H1 (cell line): ENCODE results near the gene AHSG. TPM values are rescaled to one million over a fixed set of nuclear protein-coding genes. Genes with fewer than 3 reads are reported as not detected.

Experiments used
- CTCF ChIA-PET: fragments of 300-600 bp; sonication (Branson Sonifier 250); formaldehyde crosslinking; loops from one replicate; lab custom pipeline; 2021; ENCODE audit not compliant: partially characterized antibody; lab: Charles Lee
- POLR2A ChIA-PET: fragments of 300-600 bp; sonication (Branson Sonifier 250); formaldehyde crosslinking; loops from one replicate; lab custom pipeline; 2021; ENCODE audit warnings: inconsistent platforms; ENCODE audit not compliant: partially characterized antibody; lab: Charles Lee
- DNase-seq, 2 experiments: peaks; one replicate each; pipeline versions ENCODE4 v3.0.0 to v3.0.0-alpha.2; 2010 to 2022; ENCODE audit warnings: low spot score in 2 of 2, low read depth in 1 of 2, mixed read lengths in 1 of 2
- FAIRE-seq: peaks from 2 replicates; lab custom pipeline; 2011; peaks lifted over from hg19 to GRCh38; lab: Jason Lieb, UNC
- H2AFZ ChIP-seq: 2 replicates; pipeline ENCODE4 v1.8.1; 2012; ENCODE audit warnings: low read length, inconsistent platforms
- H2AK5ac ChIP-seq: 2 replicates; pipeline ENCODE4 v1.6.1; 2013; ENCODE audit warnings: low read depth, low read length
- H2BK120ac ChIP-seq: replicated peaks from 2 replicates; pipeline ENCODE3; 2013; ENCODE audit warnings: low read depth, low read length, inconsistent platforms
- H2BK12ac ChIP-seq: 2 replicates; pipeline ENCODE4 v1.6.1; 2013; ENCODE audit warnings: low read depth, low read length
- H2BK15ac ChIP-seq: 2 replicates; pipeline ENCODE4 v1.6.1; 2013; ENCODE audit warnings: low read length
- H2BK20ac ChIP-seq: 2 replicates; pipeline ENCODE4 v1.6.1; 2013; ENCODE audit warnings: low read length
- H2BK5ac ChIP-seq: 2 replicates; pipeline ENCODE4 v1.6.1; 2013; ENCODE audit warnings: low read depth, low read length
- H3K14ac ChIP-seq: 2 replicates; pipeline ENCODE4 v1.6.1; 2013; ENCODE audit warnings: inconsistent platforms; ENCODE audit not compliant: insufficient read length
- H3K18ac ChIP-seq: 2 replicates; pipeline ENCODE4 v1.6.1; 2013; ENCODE audit warnings: low read length; ENCODE audit errors: extremely low read depth
- H3K23ac ChIP-seq: 2 replicates; pipeline ENCODE4 v1.6.1; 2013; ENCODE audit warnings: inconsistent platforms; ENCODE audit not compliant: insufficient read length
- H3K23me2 ChIP-seq: 2 replicates; pipeline ENCODE4 v1.6.1; 2013; ENCODE audit warnings: low read depth, low read length
- H3K27ac ChIP-seq: 2 replicates; pipeline ENCODE4 v1.6.1; 2011; ENCODE audit warnings: low read depth, low read length, inconsistent platforms
- H3K27me3 ChIP-seq, 4 experiments: replicated peaks in 1 of 4; 1 replicate in 1 of 4; 2 replicates in 3 of 4; pipeline versions ENCODE4 v1.6.1 to v1.8.1; 2011 to 2013; ENCODE audit warnings: low read length in 3 of 4, mild to moderate bottlenecking in 3 of 4, inconsistent platforms in 2 of 4, mixed read lengths in 2 of 4, moderate library complexity in 1 of 4; ENCODE audit not compliant: control insufficient read depth in 3 of 4, insufficient read depth in 3 of 4; ENCODE audit errors: extremely low read depth in 1 of 4
- H3K36me3 ChIP-seq, 4 experiments: 2 replicates each; pipeline versions ENCODE4 v1.6.1 to v1.8.1; 2011 to 2013; ENCODE audit warnings: mild to moderate bottlenecking in 4 of 4, low read length in 3 of 4, moderate library complexity in 2 of 4, control low read depth in 1 of 4, inconsistent platforms in 1 of 4; ENCODE audit not compliant: insufficient read depth in 4 of 4, control insufficient read depth in 2 of 4
- H3K4ac ChIP-seq: replicated peaks from 2 replicates; pipeline ENCODE3; 2013; ENCODE audit warnings: low read length, low read depth, mixed read lengths, inconsistent platforms; ENCODE audit not compliant: insufficient read length
- H3K4me1 ChIP-seq, 4 experiments: replicated peaks in 1 of 4; 1 replicate in 1 of 4; 2 replicates in 3 of 4; pipeline versions ENCODE4 v1.6.1 to v1.8.1; 2011 to 2013; ENCODE audit warnings: low read length in 3 of 4, inconsistent platforms in 2 of 4, mixed read lengths in 1 of 4; ENCODE audit not compliant: insufficient read depth in 4 of 4, control insufficient read depth in 3 of 4
- H3K4me2 ChIP-seq, 2 experiments: 2 replicates each; pipeline versions ENCODE4 v1.6.1 to v1.8.1; 2011 to 2013; ENCODE audit warnings: low read depth in 2 of 2, low read length in 2 of 2, control low read depth in 1 of 2, inconsistent platforms in 1 of 2, mild to moderate bottlenecking in 1 of 2; ENCODE audit not compliant: insufficient read depth in 1 of 2
- H3K4me3 ChIP-seq, 4 experiments: fragments of 200-600, 300-600 bp in 1 of 4; sonication (generic), shearing (Covaris generic), sonication (Bioruptor Twin) in 1 of 4; 2 replicates each; pipeline versions ENCODE4 v1.5.1 to v1.8.1; 2011 to 2016; ENCODE audit warnings: low read length in 4 of 4, low read depth in 3 of 4, control low read depth in 2 of 4, inconsistent platforms in 2 of 4, mild to moderate bottlenecking in 2 of 4, mixed read lengths in 1 of 4, moderate library complexity in 1 of 4; ENCODE audit not compliant: insufficient read depth in 2 of 4; ENCODE audit errors: extremely low read depth in 1 of 4
- H3K56ac ChIP-seq: replicated peaks from 2 replicates; pipeline ENCODE3; 2013; ENCODE audit warnings: low read depth, mild to moderate bottlenecking, mixed read lengths, low read length, inconsistent platforms; ENCODE audit not compliant: insufficient read length
- H3K79me1 ChIP-seq: 2 replicates; pipeline ENCODE4 v1.6.1; 2013; ENCODE audit warnings: low read depth, low read length, control low read depth
- H3K79me2 ChIP-seq, 2 experiments: 2 replicates each; pipeline versions ENCODE4 v1.6.1 to v1.8.1; 2012 to 2013; ENCODE audit warnings: low read length in 2 of 2, mild to moderate bottlenecking in 2 of 2, inconsistent platforms in 1 of 2; ENCODE audit not compliant: insufficient read depth in 2 of 2, control insufficient read depth in 1 of 2
- H3K9ac ChIP-seq, 4 experiments: replicated peaks in 1 of 4; 1 replicate in 1 of 4; 2 replicates in 3 of 4; pipeline versions ENCODE4 v1.6.1 to v1.8.1; 2011 to 2013; ENCODE audit warnings: low read depth in 3 of 4, low read length in 3 of 4, control low read depth in 2 of 4, mild to moderate bottlenecking in 2 of 4, moderate library complexity in 2 of 4, inconsistent platforms in 1 of 4; ENCODE audit errors: extremely low read depth in 1 of 4
- H3K9me3 ChIP-seq, 2 experiments: 2 replicates each; pipeline versions ENCODE4 v1.6.1 to v1.8.1; 2012 to 2013; ENCODE audit warnings: mild to moderate bottlenecking in 2 of 2, moderate library complexity in 2 of 2, control low read depth in 1 of 2, inconsistent platforms in 1 of 2, low read depth in 1 of 2, low read length in 1 of 2, mixed read lengths in 1 of 2; ENCODE audit not compliant: insufficient read depth in 2 of 2
- H4K20me1 ChIP-seq, 2 experiments: replicated peaks in 1 of 2; 2 replicates each; pipeline versions ENCODE3 to v1.8.1; 2011 to 2013; ENCODE audit warnings: inconsistent platforms in 2 of 2, low read length in 2 of 2, mild to moderate bottlenecking in 1 of 2; ENCODE audit not compliant: insufficient read depth in 2 of 2, control insufficient read depth in 1 of 2
- H4K5ac ChIP-seq: 2 replicates; pipeline ENCODE4 v1.6.1; 2013; ENCODE audit warnings: low read length, low read depth, mixed read lengths, inconsistent platforms; ENCODE audit not compliant: insufficient read length
- H4K8ac ChIP-seq: 2 replicates; pipeline ENCODE4 v1.8.0; 2013; ENCODE audit warnings: mild to moderate bottlenecking, moderate library complexity, low read length, inconsistent platforms; ENCODE audit not compliant: insufficient read depth; ENCODE audit errors: extremely low read depth
- H4K91ac ChIP-seq: replicated peaks from 2 replicates; pipeline ENCODE3; 2013; ENCODE audit warnings: low read length, mixed read lengths, inconsistent platforms; ENCODE audit not compliant: insufficient read length
- EGR1 ChIP-seq: IDR thresholded peaks from 2 replicates; pipeline ENCODE4 v1.6.1; 2011; ENCODE audit warnings: low read depth, low read length, borderline replicate concordance
- WGBS, 2 experiments: shearing (Covaris generic) in 1 of 2; methylation state at CpG; one replicate each; pipeline versions ENCODE4 v1.1.6 to v1.1.7; 2013 to 2015; ENCODE audit warnings: low lambda C conversion rate in 2 of 2, mixed read lengths in 2 of 2, inconsistent platforms in 1 of 2, low coverage in 1 of 2, missing lambda C conversion rate in 1 of 2; ENCODE audit not compliant: insufficient replicate concordance in 2 of 2, insufficient coverage in 1 of 2, insufficient read length in 1 of 2; ENCODE audit errors: extremely low coverage in 1 of 2, missing lambda C conversion rate in 1 of 2; 5-methylcytosine and 5-hydroxymethylcytosine counted together
- polyA plus RNA-seq, 7 experiments: library from polyadenylated mRNA; depleted of rRNA in 3 of 7; stranded (reverse) in 5 of 7; unstranded in 2 of 7; fragments of >200 nt in 5 of 7; fragments of 200-250 nt in 2 of 7; gene quantifications; 1 replicate in 5 of 7; 2 replicates in 1 of 7; 4 replicates in 1 of 7; pipeline versions ENCODE4 v1.2.1 to v1.2.3, GENCODE V29; 2011 to 2013; ENCODE audit warnings: missing spikeins in 2 of 7, mixed read lengths in 2 of 7
- total RNA-seq: library from RNA; stranded (reverse); fragmentation: NEBNext Ultra II Directional; extraction: Animal tissue kit (Norgen Biotek cat#: 25700); gene quantifications from 2 replicates; pipeline ENCODE4 v1.2.1, GENCODE V29; 2021

AHSG gene
- total and polyA plus RNA-seq, 2 of the 8 experiments (the other 6 are each of a cell fraction or from before 2014, with no cell fraction given): 0.68 to 0.78 TPM

DNA sequence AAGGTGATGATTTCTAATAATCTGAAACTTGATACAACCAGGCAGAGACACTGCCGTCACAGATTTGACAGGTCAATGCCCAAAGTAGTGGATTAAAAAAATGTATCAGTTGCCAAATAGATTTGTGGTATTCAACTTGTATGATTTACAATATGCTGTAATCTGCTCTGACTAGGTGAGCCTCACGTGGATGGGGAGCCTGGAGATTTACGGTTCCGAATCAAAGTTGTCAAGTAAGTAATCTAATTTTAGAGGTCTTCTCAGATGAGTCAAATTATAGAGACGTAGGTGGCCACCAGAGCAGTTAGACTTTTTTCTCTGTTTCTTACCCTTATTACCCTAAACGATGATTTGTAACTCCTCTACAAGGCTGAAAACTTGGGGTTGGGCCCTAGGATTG is 30.3 kb upstream of the AHSG start:
- Histone ChIP-seq H2BK5ac (no peak overlapping the region), H3K9me3 (no peaks in the 10 kb centered on the region), H3K4me1 (no peaks in the 10 kb centered on the region), H2BK120ac (no peak overlapping the region), H3K4me2 (no peak overlapping the region), H4K8ac (no peak overlapping the region), H2BK15ac (no peak overlapping the region), H3K56ac (no peak overlapping the region), H3K23me2 (no peaks in the 10 kb centered on the region; the same call in 1 of the 2 replicates), H3K4ac (no peak overlapping the region), H4K91ac (no peak overlapping the region), H3K9ac (no peak overlapping the region), H2AK5ac (no peak overlapping the region), H3K27ac (no peak overlapping the region), H3K14ac (no peak overlapping the region), H3K27me3 (no peaks in the 10 kb centered on the region), H4K5ac (no peak overlapping the region), H3K79me2 (no peaks in the 10 kb centered on the region), H2BK20ac (no peak overlapping the region), H3K79me1 (no peaks in the 10 kb centered on the region), H4K20me1 (no peaks in the 10 kb centered on the region), H3K4me3 (no peak overlapping the region), H3K23ac (no peak overlapping the region), H3K36me3 (peaks cover 9 to 74% (median 45%) of the 10 kb centered on the region in 4 experiments), H2AFZ (no peak overlapping the region), H2BK12ac (no peak overlapping the region), H3K18ac (no peak overlapping the region)
- 86% methylated on average over 6 of the region's 6 CpGs; no CpG with 5 or more reads in 1 of the 2 experiments for WGBS, 2 experiments
- DNase-seq (no peak), FAIRE-seq (no peak)
- ChIA-PET CTCF (interaction anchor here (1.4 to 23.7 kb wide), 2 partner anchors 9 to 32 kb away, joined by 3 to 333 read pairs; partner anchors contain the start of gene AHSG), POLR2A (interaction anchor here (1.0 to 8.4 kb wide), 2 partner anchors 10 to 202 kb away, joined by 5 to 57 read pairs; partner anchors contain the start of gene EIF4A2)
- no peak for TF ChIP-seq EGR1
